ENCODE measurements around the gene NRTN.

NRTN gene

GRCh38 chr19:5811117-5811516 lies 6.2 kb downstream of the NRTN start:
- H3K27me3 ChIP-seq (ENCODE audit: control insufficient read depth in 5 of 5, insufficient read depth in 4 of 5, low read length in 5 of 5): peaks cover 0 to 13% (median 7%) of the 10 kb centered on the region in 5 donors
- H3K9ac ChIP-seq (ENCODE audit: low read length in 5 of 5): no peak overlapping the region
- no peaks in the 10 kb centered on the region for H3K4me1 ChIP-seq (ENCODE audit: control insufficient read depth in 5 of 5, insufficient read depth in 5 of 5, low read length in 5 of 5)
- H3K27ac ChIP-seq (ENCODE audit: low read depth, low read length): no peak overlapping the region
- H3K9me3 ChIP-seq (ENCODE audit: control insufficient read depth in 5 of 5, low read length in 5 of 5): peaks cover 0 to 3% (median 0%) of the 10 kb centered on the region in 5 donors
- H3K4me3 ChIP-seq (ENCODE audit: low read depth in 1 of 5, low read length in 5 of 5): no peak overlapping the region
- H3K36me3 ChIP-seq (ENCODE audit: control insufficient read depth in 5 of 5, insufficient read depth in 5 of 5, low read length in 5 of 5): no peaks in the 10 kb centered on the region

- peaks cover 7 to 19% (median 10%) of the 10 kb centered on the region in 5 donors for H3K27me3 ChIP-seq (ENCODE audit: control insufficient read depth in 5 of 5, insufficient read depth in 4 of 5, low read length in 5 of 5)
- no peaks in the 10 kb centered on the region for H3K36me3 ChIP-seq (ENCODE audit: control insufficient read depth in 5 of 5, insufficient read depth in 5 of 5, low read length in 5 of 5)
- H3K4me3 ChIP-seq (ENCODE audit: low read depth in 1 of 5, low read length in 5 of 5): no peak overlapping the region
- H3K27ac ChIP-seq (ENCODE audit: low read depth, low read length): no peak overlapping the region
- no peaks in the 10 kb centered on the region for H3K9me3 ChIP-seq (ENCODE audit: control insufficient read depth in 5 of 5, low read length in 5 of 5)
- H3K9ac ChIP-seq (ENCODE audit: low read length in 5 of 5): no peak overlapping the region
- no peaks in the 10 kb centered on the region for H3K4me1 ChIP-seq (ENCODE audit: control insufficient read depth in 5 of 5, insufficient read depth in 5 of 5, low read length in 5 of 5)
Measured at GRCh38 chr19:5814123-5814851, 9.4 kb downstream of the NRTN start.

- H3K36me3 ChIP-seq (ENCODE audit: control insufficient read depth in 5 of 5, insufficient read depth in 5 of 5, low read length in 5 of 5): no peaks in the 10 kb centered on the region
- H3K27ac ChIP-seq (ENCODE audit: low read depth, low read length): no peak overlapping the region
- H3K27me3 ChIP-seq (ENCODE audit: control insufficient read depth in 5 of 5, insufficient read depth in 4 of 5, low read length in 5 of 5): peaks cover 7 to 19% (median 10%) of the 10 kb centered on the region in 5 donors
- H3K4me1 ChIP-seq (ENCODE audit: control insufficient read depth in 5 of 5, insufficient read depth in 5 of 5, low read length in 5 of 5): no peaks in the 10 kb centered on the region
- no peaks in the 10 kb centered on the region for H3K9me3 ChIP-seq (ENCODE audit: control insufficient read depth in 5 of 5, low read length in 5 of 5)
- H3K4me3 ChIP-seq (ENCODE audit: low read depth in 1 of 5, low read length in 5 of 5): no peak overlapping the region
- H3K9ac ChIP-seq (ENCODE audit: low read length in 5 of 5): no peak overlapping the region
Measured at GRCh38 chr19:5814852-5815246, 10.0 kb downstream of the NRTN start.

- no peaks in the 10 kb centered on the region for H3K36me3 ChIP-seq (ENCODE audit: control insufficient read depth in 5 of 5, insufficient read depth in 5 of 5, low read length in 5 of 5)
- peaks cover 7 to 24% (median 10%) of the 10 kb centered on the region in 5 donors for H3K27me3 ChIP-seq (ENCODE audit: control insufficient read depth in 5 of 5, insufficient read depth in 4 of 5, low read length in 5 of 5)
- no peak overlapping the region for H3K9ac ChIP-seq (ENCODE audit: low read length in 5 of 5)
- H3K9me3 ChIP-seq (ENCODE audit: control insufficient read depth in 5 of 5, low read length in 5 of 5): no peaks in the 10 kb centered on the region
- no peak overlapping the region for H3K27ac ChIP-seq (ENCODE audit: low read depth, low read length)
- H3K4me1 ChIP-seq (ENCODE audit: control insufficient read depth in 5 of 5, insufficient read depth in 5 of 5, low read length in 5 of 5): no peaks in the 10 kb centered on the region
- H3K4me3 ChIP-seq (ENCODE audit: low read depth in 1 of 5, low read length in 5 of 5): no peak overlapping the region
Measured at GRCh38 chr19:5817218-5817617, 12.4 kb downstream of the NRTN start.

- no peaks in the 10 kb centered on the region for H3K4me1 ChIP-seq (ENCODE audit: control insufficient read depth in 5 of 5, insufficient read depth in 5 of 5, low read length in 5 of 5)
- peaks cover 7 to 30% (median 10%) of the 10 kb centered on the region in 5 donors for H3K27me3 ChIP-seq (ENCODE audit: control insufficient read depth in 5 of 5, insufficient read depth in 4 of 5, low read length in 5 of 5)
- H3K9ac ChIP-seq (ENCODE audit: low read length in 5 of 5): no peak overlapping the region
- H3K9me3 ChIP-seq (ENCODE audit: control insufficient read depth in 5 of 5, low read length in 5 of 5): no peaks in the 10 kb centered on the region
- H3K36me3 ChIP-seq (ENCODE audit: control insufficient read depth in 5 of 5, insufficient read depth in 5 of 5, low read length in 5 of 5): no peaks in the 10 kb centered on the region
- no peak overlapping the region for H3K4me3 ChIP-seq (ENCODE audit: low read depth in 1 of 5, low read length in 5 of 5)
- no peak overlapping the region for H3K27ac ChIP-seq (ENCODE audit: low read depth, low read length)
Measured at GRCh38 chr19:5818594-5818993, 13.7 kb downstream of the NRTN start.

- Histone ChIP-seq H3K4me1 (ENCODE audit: control insufficient read depth in 5 of 5, insufficient read depth in 5 of 5, low read length in 5 of 5) (no peaks in the 10 kb centered on the region), H3K27ac (ENCODE audit: low read depth, low read length) (no peak overlapping the region), H3K9ac (ENCODE audit: low read length in 5 of 5) (no peak overlapping the region), H3K9me3 (ENCODE audit: control insufficient read depth in 5 of 5, low read length in 5 of 5) (no peaks in the 10 kb centered on the region), H3K36me3 (ENCODE audit: control insufficient read depth in 5 of 5, insufficient read depth in 5 of 5, low read length in 5 of 5) (no peaks in the 10 kb centered on the region), H3K27me3 (ENCODE audit: control insufficient read depth in 5 of 5, insufficient read depth in 4 of 5, low read length in 5 of 5) (peaks cover 3 to 29% (median 7%) of the 10 kb centered on the region in 5 donors), H3K4me3 (ENCODE audit: low read depth in 1 of 5, low read length in 5 of 5) (no peak overlapping the region)
Measured at GRCh38 chr19:5820785-5821184, 15.9 kb downstream of the NRTN start.

- Histone ChIP-seq H3K9ac (ENCODE audit: low read length in 5 of 5) (no peak overlapping the region), H3K27me3 (ENCODE audit: control insufficient read depth in 5 of 5, insufficient read depth in 4 of 5, low read length in 5 of 5) (peaks cover 3 to 29% (median 7%) of the 10 kb centered on the region in 5 donors)
Measured at GRCh38 chr19:5821521-5822180, 16.8 kb downstream of the NRTN start.

GRCh38 chr19:5822181-5822844 lies 17.4 kb downstream of the NRTN start:
- no peak overlapping the region for H3K9ac ChIP-seq (ENCODE audit: low read length in 5 of 5)
- no peak overlapping the region for H3K27ac ChIP-seq (ENCODE audit: low read depth, low read length)
- H3K27me3 ChIP-seq (ENCODE audit: control insufficient read depth in 5 of 5, insufficient read depth in 4 of 5, low read length in 5 of 5): peaks cover 3 to 34% (median 7%) of the 10 kb centered on the region in 5 donors
- H3K4me3 ChIP-seq (ENCODE audit: low read depth in 1 of 5, low read length in 5 of 5): no peak overlapping the region
- no peaks in the 10 kb centered on the region for H3K36me3 ChIP-seq (ENCODE audit: control insufficient read depth in 5 of 5, insufficient read depth in 5 of 5, low read length in 5 of 5)
- no peaks in the 10 kb centered on the region for H3K9me3 ChIP-seq (ENCODE audit: control insufficient read depth in 5 of 5, low read length in 5 of 5)
- peaks cover 0 to 9% (median 0%) of the 10 kb centered on the region in 5 donors for H3K4me1 ChIP-seq (ENCODE audit: control insufficient read depth in 5 of 5, insufficient read depth in 5 of 5, low read length in 5 of 5)

More at GRCh38 chr19:5821521-5822180, 16.8 kb downstream of the NRTN start:
- Histone ChIP-seq H3K4me3 (ENCODE audit: low read depth in 1 of 5, low read length in 5 of 5) (no peak overlapping the region), H3K36me3 (ENCODE audit: control insufficient read depth in 5 of 5, insufficient read depth in 5 of 5, low read length in 5 of 5) (no peaks in the 10 kb centered on the region), H3K4me1 (ENCODE audit: control insufficient read depth in 5 of 5, insufficient read depth in 5 of 5, low read length in 5 of 5) (peaks cover 0 to 4% (median 0%) of the 10 kb centered on the region in 5 donors), H3K27ac (ENCODE audit: low read depth, low read length) (no peak overlapping the region), H3K9me3 (ENCODE audit: control insufficient read depth in 5 of 5, low read length in 5 of 5) (no peaks in the 10 kb centered on the region)

- Histone ChIP-seq H3K4me3 (ENCODE audit: low read depth in 1 of 5, low read length in 5 of 5) (no peak overlapping the region), H3K27me3 (ENCODE audit: control insufficient read depth in 5 of 5, insufficient read depth in 4 of 5, low read length in 5 of 5) (peaks cover 6 to 38% (median 10%) of the 10 kb centered on the region in 5 donors), H3K36me3 (ENCODE audit: control insufficient read depth in 5 of 5, insufficient read depth in 5 of 5, low read length in 5 of 5) (no peaks in the 10 kb centered on the region), H3K9ac (ENCODE audit: low read length in 5 of 5) (no peak overlapping the region), H3K9me3 (ENCODE audit: control insufficient read depth in 5 of 5, low read length in 5 of 5) (no peaks in the 10 kb centered on the region), H3K4me1 (ENCODE audit: control insufficient read depth in 5 of 5, insufficient read depth in 5 of 5, low read length in 5 of 5) (peaks cover 0 to 20% (median 6%) of the 10 kb centered on the region in 5 donors), H3K27ac (ENCODE audit: low read depth, low read length) (no peak overlapping the region)
Measured at GRCh38 chr19:5823579-5824281, 18.9 kb downstream of the NRTN start.
